ENCODE results near the gene PROKR2.

The PROKR2 gene

GRCh38 chr20:5279661-5280060, 37.1 kb downstream of the PROKR2 start:
- DNase-seq: no peak

GRCh38 chr20:5272268-5272667, 44.5 kb downstream of the PROKR2 start:
- DNase-seq: no peak

- DNase-seq: no peak
Measured at GRCh38 chr20:5270603-5271002, 46.2 kb downstream of the PROKR2 start.

GRCh38 chr20:5268449-5268848, 48.3 kb downstream of the PROKR2 start:
- no peak for DNase-seq

- DNase-seq: no peak
Measured at GRCh38 chr20:5267092-5267491, 49.7 kb downstream of the PROKR2 start.

Data from cerebellar nuclear complex (tissue), 1 donor.